ENCODE results near the gene DNAJA4.

Gene DNAJA4

GRCh38 chr15:78225783-78226541, 38.4 kb upstream of the DNAJA4 start:
- no peak for TF ChIP-seq CTCF (conservative IDR thresholded peaks at IDR 0.05; ENCODE audit: low read length)
- DNase-seq (ENCODE audit: low read depth): no peak
- H3K4me3 ChIP-seq (ENCODE audit: low read length): no peak overlapping the region

GRCh38 chr15:78228356-78228996, 35.9 kb upstream of the DNAJA4 start:
- DNase-seq (ENCODE audit: low read depth): no peak
- no peak for TF ChIP-seq CTCF (conservative IDR thresholded peaks at IDR 0.05; ENCODE audit: low read length)
- H3K4me3 ChIP-seq (ENCODE audit: low read length): no peak overlapping the region

GRCh38 chr15:78229431-78230406, 34.6 kb upstream of the DNAJA4 start:
- H3K4me3 ChIP-seq (ENCODE audit: low read length): no peak overlapping the region
- no peak for TF ChIP-seq CTCF (conservative IDR thresholded peaks at IDR 0.05; ENCODE audit: low read length)
- DNase-seq (ENCODE audit: low read depth): no peak

- no peak for DNase-seq (ENCODE audit: low read depth)
- no peak overlapping the region for H3K4me3 ChIP-seq (ENCODE audit: low read length)
- no peak for TF ChIP-seq CTCF (conservative IDR thresholded peaks at IDR 0.05; ENCODE audit: low read length)
Observed at GRCh38 chr15:78232951-78233350, 31.4 kb upstream of the DNAJA4 start.

- H3K4me3 ChIP-seq (ENCODE audit: low read length): no peak overlapping the region
- no peak for DNase-seq (ENCODE audit: low read depth)
- no peak for TF ChIP-seq CTCF (conservative IDR thresholded peaks at IDR 0.05; ENCODE audit: low read length)
Observed at GRCh38 chr15:78233496-78233895, 30.9 kb upstream of the DNAJA4 start.

- no peak for DNase-seq (ENCODE audit: low read depth)
- TF ChIP-seq CTCF (conservative IDR thresholded peaks at IDR 0.05; ENCODE audit: low read length): no peak
- no peak within 1 kb of the TSS for H3K4me3 ChIP-seq (ENCODE audit: low read length)
Observed at GRCh38 chr15:78234515-78235040, 29.8 kb upstream of the DNAJA4 start, which contains the start of gene ACSBG1. TSS of gene ACSBG1 (minus strand) at chr15:78234565. CDS start at chr15:78234501, 64 bp downstream.
